ENCODE results near the gene DNAH1.

Gene DNAH1

GRCh38 chr3:52443791-52444687 lies 127.9 kb downstream of the DNAH1 start:
- no peak for DNase-seq (ENCODE audit: insufficient read length, low spot score)
- TF ChIP-seq PAX5 (IDR thresholded peaks at IDR 0.05; ENCODE audit: insufficient read depth, low read length, severe bottlenecking) (no peak), TAF1 (IDR thresholded peaks at IDR 0.05; ENCODE audit: low read depth, low read length) (no peak), POLR2AphosphoS5 (IDR thresholded peaks at IDR 0.05; ENCODE audit: low read depth, low read length) (no peak), POU2F2 (IDR thresholded peaks at IDR 0.05; ENCODE audit: low read depth, low read length) (no peak), POLR2A (IDR thresholded peaks at IDR 0.05; ENCODE audit: low read depth, low read length) (no peak), SPI1 (IDR thresholded peaks at IDR 0.05; ENCODE audit: low read depth, low read length) (no peak)
- FAIRE-seq, result no peak

DNA sequence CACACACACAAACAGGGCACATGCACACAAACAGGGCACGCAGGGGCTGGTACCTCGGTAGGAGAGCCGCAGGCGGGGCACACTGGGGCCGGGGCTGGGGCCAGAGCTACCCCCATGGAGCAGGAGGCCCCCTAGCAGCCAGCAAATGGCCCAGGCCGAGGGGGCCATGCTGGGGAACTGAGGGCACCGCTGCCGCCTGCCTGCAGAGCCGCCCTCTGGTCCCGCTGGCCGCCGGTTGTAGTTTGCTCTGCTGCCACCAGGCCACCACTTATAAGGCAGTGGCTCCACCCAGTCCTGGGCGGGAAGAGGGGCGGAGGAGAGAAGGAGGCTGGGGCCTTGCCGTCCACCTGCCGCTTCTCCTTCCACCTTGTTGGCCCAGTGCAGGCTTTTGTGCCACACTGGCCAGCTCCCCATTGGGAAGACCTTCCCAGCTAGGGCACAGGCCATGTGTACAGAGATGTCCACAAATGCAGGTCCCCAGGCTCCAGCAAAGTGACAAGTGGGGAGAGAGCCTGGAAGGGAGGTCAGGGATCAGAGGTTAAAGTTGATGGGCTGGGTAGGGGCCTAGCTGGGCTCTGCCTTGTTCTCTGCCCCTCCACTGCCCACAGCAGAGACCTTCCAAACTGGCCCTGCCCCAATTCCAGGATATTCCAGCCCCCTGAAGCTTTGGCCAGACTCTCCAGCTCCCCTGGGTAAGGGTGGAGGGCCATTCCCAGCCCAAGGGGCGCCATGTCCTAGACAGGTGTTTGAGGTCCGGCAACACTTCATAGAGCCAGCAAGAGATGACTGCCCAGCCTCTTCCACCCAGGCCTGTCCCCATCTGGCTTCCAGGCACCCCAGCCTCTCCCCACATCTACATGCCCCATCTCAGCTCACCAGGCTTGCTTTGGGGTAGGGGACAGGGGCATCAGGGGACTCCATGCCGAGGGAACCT lies 129.0 kb downstream of the DNAH1 start, which contains the start of gene SEMA3G:
Gene SEMA3G (minus strand): TSS at position 244 of the 934 bp plus-strand sequence. CDS start 76 bp downstream, at position 168.
- TF ChIP-seq POLR2A (IDR thresholded peaks at IDR 0.05; ENCODE audit: low read depth, low read length) (no peak), SPI1 (IDR thresholded peaks at IDR 0.05; ENCODE audit: low read depth, low read length) (no peak), TAF1 (IDR thresholded peaks at IDR 0.05; ENCODE audit: low read depth, low read length) (no peak), POLR2AphosphoS5 (IDR thresholded peaks at IDR 0.05; ENCODE audit: low read depth, low read length) (no peak), PAX5 (IDR thresholded peaks at IDR 0.05; ENCODE audit: insufficient read depth, low read length, severe bottlenecking) (no peak), POU2F2 (IDR thresholded peaks at IDR 0.05; ENCODE audit: low read depth, low read length) (no peak)
- peak; percentile 95 for FAIRE-seq
- peak; percentile 88 for DNase-seq (ENCODE audit: insufficient read length, low spot score)

GRCh38 chr3:52446042-52446441 lies 129.9 kb downstream of the DNAH1 start:
- FAIRE-seq (no peak), DNase-seq (ENCODE audit: insufficient read length, low spot score) (no peak)
- TF ChIP-seq POU2F2 (IDR thresholded peaks at IDR 0.05; ENCODE audit: low read depth, low read length) (no peak), SPI1 (IDR thresholded peaks at IDR 0.05; ENCODE audit: low read depth, low read length) (no peak), PAX5 (IDR thresholded peaks at IDR 0.05; ENCODE audit: insufficient read depth, low read length, severe bottlenecking) (no peak), TAF1 (IDR thresholded peaks at IDR 0.05; ENCODE audit: low read depth, low read length) (no peak), POLR2AphosphoS5 (IDR thresholded peaks at IDR 0.05; ENCODE audit: low read depth, low read length) (no peak), POLR2A (IDR thresholded peaks at IDR 0.05; ENCODE audit: low read depth, low read length) (no peak)

DNA sequence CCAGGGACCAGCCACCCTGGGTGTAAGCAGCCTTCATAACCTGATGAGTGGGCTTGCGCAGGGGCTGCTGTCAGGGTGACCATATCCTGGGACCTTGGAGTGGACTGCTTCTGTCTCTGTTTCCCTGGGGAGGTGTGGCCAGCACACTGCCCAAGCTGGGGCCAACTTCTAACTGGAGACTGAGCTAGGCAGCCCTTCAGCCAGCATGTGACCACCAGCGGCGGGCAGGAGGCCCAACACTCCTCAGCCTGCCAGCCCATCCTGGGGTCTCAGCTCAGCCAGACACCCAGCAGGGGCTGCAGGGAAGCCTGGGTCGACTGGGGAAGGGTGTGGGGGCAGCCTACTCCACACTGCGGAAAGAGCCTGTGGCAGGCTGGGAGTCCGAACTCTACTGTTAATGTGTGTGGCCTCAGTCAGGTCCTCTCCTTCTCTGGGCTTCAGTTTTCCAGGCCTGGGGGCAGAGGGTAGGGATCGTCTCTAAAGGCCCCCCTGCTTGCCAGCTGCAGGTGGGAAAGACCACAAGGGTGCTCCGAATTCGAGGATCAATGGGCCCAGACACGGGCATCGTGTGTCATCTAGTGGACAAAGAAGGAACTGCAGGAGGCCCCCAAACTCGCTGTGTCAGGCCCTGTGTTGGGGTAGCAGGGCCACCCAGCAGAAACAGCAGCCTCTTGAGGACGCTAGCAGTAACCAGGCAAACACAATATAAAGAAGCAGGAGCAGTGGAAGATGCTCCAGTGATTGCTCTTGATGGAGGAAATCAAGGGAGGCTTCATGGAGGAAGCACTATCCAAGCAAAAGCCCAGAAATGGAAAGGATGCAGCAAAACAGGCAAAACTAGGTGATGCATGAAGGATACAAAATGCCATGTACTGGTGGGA lies 130.8 kb downstream of the DNAH1 start:
- DNase-seq (ENCODE audit: insufficient read length, low spot score) (peak; percentile 79), FAIRE-seq (peak; percentile 68)
- TF ChIP-seq TAF1 (IDR thresholded peaks at IDR 0.05; ENCODE audit: low read depth, low read length) (no peak), SPI1 (IDR thresholded peaks at IDR 0.05; ENCODE audit: low read depth, low read length) (0 out of 2 replicates have a peak, but pooled peaks have one; percentile 6), POU2F2 (IDR thresholded peaks at IDR 0.05; ENCODE audit: low read depth, low read length) (no peak), POLR2A (IDR thresholded peaks at IDR 0.05; ENCODE audit: low read depth, low read length) (no peak), POLR2AphosphoS5 (IDR thresholded peaks at IDR 0.05; ENCODE audit: low read depth, low read length) (no peak), PAX5 (IDR thresholded peaks at IDR 0.05; ENCODE audit: insufficient read depth, low read length, severe bottlenecking) (no peak)

DNA sequence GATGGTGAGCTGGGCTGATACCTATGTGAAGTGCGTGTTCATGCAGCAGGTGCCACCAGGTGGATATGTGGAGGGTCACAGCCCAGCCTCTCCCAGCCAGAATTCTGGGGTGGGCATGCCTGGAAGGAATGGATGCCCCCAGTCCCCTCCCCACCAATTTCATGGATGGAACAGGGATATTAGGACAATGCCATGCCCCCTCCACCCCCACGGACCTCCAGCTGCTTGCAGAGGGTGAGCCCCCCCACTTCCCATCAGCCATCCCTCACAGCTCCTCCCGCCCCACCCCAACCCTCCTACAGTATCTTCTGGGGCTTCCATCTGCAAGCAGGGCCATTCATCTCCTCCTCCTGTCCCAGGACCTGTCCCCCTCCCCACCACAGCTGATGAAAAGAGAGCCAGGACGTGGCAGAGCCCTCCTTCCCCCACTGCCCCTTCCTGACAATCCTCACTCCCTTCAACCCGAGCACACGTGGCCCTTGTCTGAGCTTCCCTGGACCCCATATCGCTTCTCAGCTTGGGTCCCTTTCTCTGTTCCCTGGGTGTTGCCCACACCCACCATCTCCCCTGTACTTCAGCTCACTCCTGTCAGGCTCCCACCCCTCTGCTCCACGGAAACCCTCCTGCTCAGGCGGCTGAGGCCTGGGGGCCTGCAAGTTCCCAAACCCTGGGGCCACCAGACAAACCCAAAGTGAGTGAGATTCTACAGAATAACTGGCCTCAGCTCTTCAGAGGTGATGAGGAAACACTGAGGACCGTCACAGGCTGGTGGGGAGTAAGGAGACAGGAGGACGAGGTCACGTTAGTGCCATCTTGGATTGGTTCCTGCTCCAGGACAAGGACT lies 131.6 kb downstream of the DNAH1 start:
- FAIRE-seq, result peak; percentile 20
- no peak for TF ChIP-seq POLR2AphosphoS5 (IDR thresholded peaks at IDR 0.05; ENCODE audit: low read depth, low read length)

More for the DNA sequence above, 131.6 kb downstream of the DNAH1 start:
- DNase-seq (ENCODE audit: insufficient read length, low spot score), result no peak
